Gastrocnemius medialis (tissue), 4 donors: ENCODE measurements around the gene LPAR6.

Experiments used
- CTCF ChIP-seq, 5 experiments: fragments of 450-650 bp in 3 of 5; fragments of 200-600 bp in 2 of 5; sonication (generic) in 2 of 5; IDR thresholded peaks in 4 of 5; conservative IDR thresholded peaks in 1 of 5; 1 replicate in 4 of 5; 2 replicates in 1 of 5; pipeline ENCODE4 v1.5.1; 2016 to 2019; ENCODE audit warnings: antibody characterized with exemption in 5 of 5, mild to moderate bottlenecking in 3 of 5, moderate library complexity in 3 of 5
- POLR2A ChIP-seq, 2 donors: fragments of 450-650 bp; IDR thresholded peaks; one replicate each; pipeline ENCODE4 v1.6.1; 2017; ENCODE audit warnings: antibody characterized with exemption in 2 of 2, mild to moderate bottlenecking in 2 of 2, moderate library complexity in 2 of 2

GRCh38 chr13:48434200-48434599, 21.3 kb upstream of the LPAR6 start:
- TF ChIP-seq CTCF (IDR thresholded peaks at IDR 0.05 in 4 of 5, conservative IDR thresholded peaks at IDR 0.05 in 1 of 5): no peak
- no peak for TF ChIP-seq POLR2A (IDR thresholded peaks at IDR 0.05)
